ENCODE data around the gene PI4KB. TPM values are rescaled to one million over a fixed set of nuclear protein-coding genes. Genes with fewer than 3 reads are reported as not detected.
"Not testable (repeated sequence)": the region's sequence is repeated elsewhere in the genome, so short reads cannot be mapped to it uniquely, and the experiment has no call there.

PI4KB gene
- total RNA-seq, 3 donors from 2014 or later: 50.9 to 60.2 (median 57.8) TPM

DNA sequence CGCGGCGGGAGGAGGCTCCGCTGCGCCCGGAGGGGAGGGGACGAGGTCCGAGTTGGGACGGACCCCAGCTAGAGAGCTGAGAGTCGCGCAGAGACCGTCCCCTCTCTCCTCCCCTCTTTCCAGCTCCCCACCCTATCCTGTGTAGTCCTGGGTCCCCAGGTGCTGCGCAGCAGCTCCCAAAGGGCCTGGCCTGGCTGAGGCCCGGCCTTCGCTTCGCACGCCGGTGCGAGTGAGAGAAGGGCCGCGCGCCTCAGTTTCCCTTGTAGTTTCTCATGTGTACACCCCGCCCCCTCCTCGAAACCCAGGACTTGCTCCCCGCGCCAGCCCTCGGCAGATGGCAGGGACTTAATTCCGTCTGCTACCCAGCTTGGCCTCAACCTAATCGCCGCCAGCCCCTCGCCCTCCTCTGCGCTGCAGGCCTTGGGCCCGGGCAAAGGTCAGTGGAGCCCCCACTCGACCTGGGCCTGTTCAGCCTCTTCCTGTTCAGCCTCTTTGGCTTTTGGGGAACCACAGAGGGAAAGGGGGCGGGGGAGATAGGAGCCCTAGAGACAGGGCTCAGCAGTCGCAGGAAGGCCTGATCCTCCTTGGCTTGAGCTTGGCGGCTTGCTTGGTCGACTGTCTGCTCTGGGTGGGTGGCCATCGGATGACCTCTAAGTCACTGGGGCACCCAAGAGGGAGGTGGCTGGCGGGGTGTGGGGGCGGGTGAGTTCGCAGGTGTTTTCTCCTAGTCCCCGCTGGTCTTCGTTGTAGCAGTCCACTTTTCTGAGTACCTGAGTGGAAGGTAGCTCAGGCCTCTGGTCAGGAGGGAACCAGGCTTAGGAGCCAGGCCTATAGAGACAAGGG is 44.1 kb downstream of the PI4KB start:
- H3K27me3 Mint-ChIP-seq (ENCODE audit: low read depth): no peaks in the 10 kb centered on the region
- peaks cover 25% of the 10 kb centered on the region for H3K4me1 Mint-ChIP-seq (ENCODE audit: low read depth)
- DNase-seq (no peak), ATAC-seq (no peak)
- H3K36me3 Mint-ChIP-seq (ENCODE audit: insufficient read depth): peaks cover 6% of the 10 kb centered on the region
- H3K9me3 Mint-ChIP-seq: no peaks in the 10 kb centered on the region
- peak overlapping the region; percentile 92 for H3K4me3 Mint-ChIP-seq

GRCh38 chr1:151281969-151282882 is 45.0 kb downstream of the PI4KB start, which contains the start of gene ZNF687:
Gene ZNF687 (plus strand): TSS chr1:151282299. CDS start chr1:151286292, 3,993 bp downstream.
- peaks cover 6% of the 10 kb centered on the region for H3K36me3 Mint-ChIP-seq (ENCODE audit: insufficient read depth)
- H3K9me3 Mint-ChIP-seq: no peaks in the 10 kb centered on the region
- ATAC-seq (peak; percentile 91), DNase-seq (peak; percentile 96)
- H3K4me1 Mint-ChIP-seq (ENCODE audit: low read depth): peaks cover 32% of the 10 kb centered on the region
- H3K27me3 Mint-ChIP-seq (ENCODE audit: low read depth): no peaks in the 10 kb centered on the region
- H3K4me3 Mint-ChIP-seq: peak within 1 kb of the TSS; percentile 92

DNA sequence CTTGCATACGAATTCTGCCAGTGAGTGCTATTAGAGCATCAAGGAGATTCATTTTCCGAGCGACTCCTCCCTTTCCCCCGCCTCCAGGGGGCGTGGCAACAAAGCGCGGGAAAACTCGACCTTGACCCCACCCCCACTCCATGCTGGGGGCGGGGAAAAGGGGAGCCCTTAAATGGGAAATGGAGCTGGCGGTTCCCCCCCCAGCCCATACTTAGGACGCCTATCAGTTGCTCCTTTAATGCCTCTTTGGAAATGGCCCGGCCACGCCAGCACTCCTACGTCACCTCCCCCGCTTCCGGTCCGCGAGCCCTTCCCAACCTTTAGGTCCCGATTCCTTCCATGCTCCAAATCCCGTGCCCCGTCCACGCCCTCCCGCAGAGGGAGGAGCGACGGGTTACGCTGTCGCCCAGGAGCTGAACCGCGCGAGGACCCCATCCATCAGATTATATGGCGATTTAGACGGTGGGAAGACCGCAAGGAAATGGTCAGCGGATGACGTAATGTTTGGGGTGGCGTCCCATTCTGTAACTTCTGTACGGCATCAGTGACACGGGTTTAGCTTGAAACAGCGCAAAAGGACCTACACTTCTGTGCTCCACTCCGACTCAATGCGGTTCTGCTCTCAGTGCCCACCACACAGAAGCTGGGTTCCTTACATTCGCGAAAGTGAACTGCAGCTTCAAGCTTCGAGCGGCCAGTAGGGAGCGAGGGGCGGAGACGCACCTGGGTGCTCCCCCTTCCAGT is 45.8 kb downstream of the PI4KB start:
- peak overlapping the region; percentile 92 for H3K4me3 Mint-ChIP-seq
- H3K36me3 Mint-ChIP-seq (ENCODE audit: insufficient read depth): peaks cover 2% of the 10 kb centered on the region
- DNase-seq (peak; percentile 96), ATAC-seq (peak; percentile 51 to 54)
- H3K9me3 Mint-ChIP-seq: no peaks in the 10 kb centered on the region
- no peaks in the 10 kb centered on the region for H3K27me3 Mint-ChIP-seq (ENCODE audit: low read depth)
- peaks cover 38% of the 10 kb centered on the region for H3K4me1 Mint-ChIP-seq (ENCODE audit: low read depth)

- Mint-ChIP-seq H3K36me3 (ENCODE audit: insufficient read depth) (peaks cover 10% of the 10 kb centered on the region), H3K9me3 (no peaks in the 10 kb centered on the region), H3K27me3 (ENCODE audit: low read depth) (no peaks in the 10 kb centered on the region), H3K4me1 (ENCODE audit: low read depth) (peaks cover 19% of the 10 kb centered on the region), H3K4me3 (peak overlapping the region; percentile 16)
- ATAC-seq (no peak), DNase-seq (no peak)
Observed at GRCh38 chr1:151277249-151277648, 50.0 kb downstream of the PI4KB start.

DNA sequence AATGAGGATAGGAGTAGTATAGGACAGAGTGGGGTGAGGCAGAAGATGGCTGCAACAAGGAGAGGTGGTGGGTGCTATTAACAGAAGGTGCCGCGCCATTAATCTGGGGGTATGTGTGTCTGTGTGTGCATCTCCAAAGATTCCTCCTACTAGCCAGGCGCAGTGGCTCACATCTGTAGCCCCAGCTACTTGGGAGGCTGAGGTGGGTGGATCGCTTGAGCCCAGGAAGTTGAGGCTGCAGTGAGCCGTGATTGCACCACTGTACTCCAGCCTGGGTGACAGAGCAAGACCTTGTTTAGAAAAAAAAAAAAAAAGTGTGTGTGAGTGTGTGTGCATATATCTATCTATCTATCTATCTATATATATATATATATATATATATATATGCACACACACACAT is 51.9 kb downstream of the PI4KB start:
- H3K27me3 Mint-ChIP-seq (ENCODE audit: low read depth); DNase-seq; ATAC-seq; H3K4me3 Mint-ChIP-seq; H3K9me3 Mint-ChIP-seq: not testable (repeated sequence)
- Mint-ChIP-seq H3K4me1 (ENCODE audit: low read depth) (peaks cover 14% of the 10 kb centered on the region), H3K36me3 (ENCODE audit: insufficient read depth) (peaks cover 17% of the 10 kb centered on the region)

DNA sequence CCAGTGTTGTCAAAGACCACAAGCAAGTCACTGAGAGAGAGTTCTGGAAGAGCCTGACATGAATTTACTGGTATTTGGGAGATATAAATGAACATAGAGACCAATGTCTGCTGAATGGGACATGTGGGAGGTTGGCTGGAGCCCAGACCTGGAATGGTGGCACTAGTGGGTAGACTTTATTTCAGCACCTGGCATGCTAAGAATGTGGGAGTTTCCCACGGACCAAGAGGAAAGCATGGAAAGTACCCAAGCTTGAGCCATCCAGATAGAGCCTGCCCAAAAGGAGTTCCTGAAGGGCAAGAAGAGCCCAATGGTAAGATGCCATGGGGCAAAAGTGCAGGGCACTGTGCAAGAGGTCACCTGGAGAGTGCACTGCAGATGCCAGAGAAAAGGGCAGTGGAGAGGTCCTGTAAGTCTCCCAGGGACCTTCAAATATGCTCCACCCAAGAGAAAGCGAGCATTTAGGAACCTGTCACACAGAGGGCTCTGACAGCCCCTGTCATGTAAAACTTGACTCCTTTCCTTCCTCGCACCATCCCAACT is 53.2 kb downstream of the PI4KB start:
- Mint-ChIP-seq H3K36me3 (ENCODE audit: insufficient read depth) (peaks cover 19% of the 10 kb centered on the region), H3K4me3 (no peak overlapping the region), H3K4me1 (ENCODE audit: low read depth) (peaks cover 13% of the 10 kb centered on the region), H3K27me3 (ENCODE audit: low read depth) (no peaks in the 10 kb centered on the region), H3K9me3 (no peaks in the 10 kb centered on the region)
- no peak for ATAC-seq
- DNase-seq: no peak

DNA sequence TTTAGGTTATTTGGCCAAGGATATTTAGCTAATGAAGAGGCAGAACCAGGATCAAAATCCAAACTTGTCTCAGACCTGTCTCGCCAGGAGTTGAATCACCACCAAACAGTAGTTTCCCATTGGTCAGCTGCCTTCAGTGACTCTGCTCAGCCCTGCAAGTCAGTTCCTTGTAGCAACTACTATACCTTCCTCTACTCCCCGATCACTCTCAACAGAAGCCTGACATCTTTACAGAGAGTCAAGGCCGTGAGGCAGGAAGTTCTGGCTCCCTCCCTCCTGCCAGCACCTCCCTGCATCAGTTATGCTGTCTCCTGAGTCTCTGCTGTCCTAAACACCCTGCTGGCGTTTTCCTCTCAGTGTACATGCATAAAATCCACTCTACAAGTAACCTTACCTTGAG is 59.5 kb downstream of the PI4KB start:
- Mint-ChIP-seq H3K4me1 (ENCODE audit: low read depth) (no peaks in the 10 kb centered on the region), H3K4me3 (no peak overlapping the region), H3K9me3 (no peaks in the 10 kb centered on the region), H3K36me3 (ENCODE audit: insufficient read depth) (peaks cover 42% of the 10 kb centered on the region), H3K27me3 (ENCODE audit: low read depth) (no peaks in the 10 kb centered on the region)
- no peak for ATAC-seq
- no peak for DNase-seq

- H3K36me3 Mint-ChIP-seq (ENCODE audit: insufficient read depth): peaks cover 42% of the 10 kb centered on the region
- no peak for ATAC-seq
- H3K9me3 Mint-ChIP-seq: no peaks in the 10 kb centered on the region
- no peaks in the 10 kb centered on the region for H3K27me3 Mint-ChIP-seq (ENCODE audit: low read depth)
- no peak overlapping the region for H3K4me3 Mint-ChIP-seq
- no peak for DNase-seq
- H3K4me1 Mint-ChIP-seq (ENCODE audit: low read depth): no peaks in the 10 kb centered on the region
Observed at GRCh38 chr1:151266821-151267220, 60.4 kb downstream of the PI4KB start.

GRCh38 chr1:151266315-151266714 is 60.9 kb downstream of the PI4KB start:
- no peak for DNase-seq
- peaks cover 38% of the 10 kb centered on the region for H3K36me3 Mint-ChIP-seq (ENCODE audit: insufficient read depth)
- no peak for ATAC-seq
- no peaks in the 10 kb centered on the region for H3K27me3 Mint-ChIP-seq (ENCODE audit: low read depth)
- no peak overlapping the region for H3K4me3 Mint-ChIP-seq
- no peaks in the 10 kb centered on the region for H3K9me3 Mint-ChIP-seq
- no peaks in the 10 kb centered on the region for H3K4me1 Mint-ChIP-seq (ENCODE audit: low read depth)

GRCh38 chr1:151265446-151266236 is 61.6 kb downstream of the PI4KB start:
- DNase-seq (no peak), ATAC-seq (no peak)
- Mint-ChIP-seq H3K27me3 (ENCODE audit: low read depth) (no peaks in the 10 kb centered on the region), H3K4me1 (ENCODE audit: low read depth) (no peaks in the 10 kb centered on the region), H3K9me3 (no peaks in the 10 kb centered on the region), H3K36me3 (ENCODE audit: insufficient read depth) (peaks cover 36% of the 10 kb centered on the region), H3K4me3 (no peak overlapping the region)

- Mint-ChIP-seq H3K36me3 (ENCODE audit: insufficient read depth) (peaks cover 17% of the 10 kb centered on the region), H3K9me3 (no peaks in the 10 kb centered on the region), H3K4me3 (no peak overlapping the region), H3K27me3 (ENCODE audit: low read depth) (no peaks in the 10 kb centered on the region), H3K4me1 (ENCODE audit: low read depth) (peaks cover 30% of the 10 kb centered on the region)
- DNase-seq (no peak), ATAC-seq (no peak)
Observed at GRCh38 chr1:151259351-151259750, 67.9 kb downstream of the PI4KB start.

GRCh38 chr1:151255381-151255780 is 71.8 kb downstream of the PI4KB start:
- Mint-ChIP-seq H3K27me3 (ENCODE audit: low read depth) (no peaks in the 10 kb centered on the region), H3K4me3 (peak overlapping the region; percentile 96), H3K4me1 (ENCODE audit: low read depth) (peaks cover 32% of the 10 kb centered on the region), H3K36me3 (ENCODE audit: insufficient read depth) (peaks cover 8% of the 10 kb centered on the region), H3K9me3 (no peaks in the 10 kb centered on the region)
- ATAC-seq: peak in 1 of 2 donors; percentile 8
- no peak for DNase-seq
